ENCODE measurements around the gene TAF13. TPM values are rescaled to one million over a fixed set of nuclear protein-coding genes. Genes with fewer than 3 reads are reported as not detected.
A peak's percentile ranks its signal among the peaks of the same experiment; 100 is the strongest.

TAF13 gene
- total and polyA plus RNA-seq, 9 of the 15 experiments (the other 6 are each of a cell fraction or from before 2014, with no cell fraction given): 14.9 to 77.2 (median 38.7) TPM

- TF ChIP-seq, protein P1, sequence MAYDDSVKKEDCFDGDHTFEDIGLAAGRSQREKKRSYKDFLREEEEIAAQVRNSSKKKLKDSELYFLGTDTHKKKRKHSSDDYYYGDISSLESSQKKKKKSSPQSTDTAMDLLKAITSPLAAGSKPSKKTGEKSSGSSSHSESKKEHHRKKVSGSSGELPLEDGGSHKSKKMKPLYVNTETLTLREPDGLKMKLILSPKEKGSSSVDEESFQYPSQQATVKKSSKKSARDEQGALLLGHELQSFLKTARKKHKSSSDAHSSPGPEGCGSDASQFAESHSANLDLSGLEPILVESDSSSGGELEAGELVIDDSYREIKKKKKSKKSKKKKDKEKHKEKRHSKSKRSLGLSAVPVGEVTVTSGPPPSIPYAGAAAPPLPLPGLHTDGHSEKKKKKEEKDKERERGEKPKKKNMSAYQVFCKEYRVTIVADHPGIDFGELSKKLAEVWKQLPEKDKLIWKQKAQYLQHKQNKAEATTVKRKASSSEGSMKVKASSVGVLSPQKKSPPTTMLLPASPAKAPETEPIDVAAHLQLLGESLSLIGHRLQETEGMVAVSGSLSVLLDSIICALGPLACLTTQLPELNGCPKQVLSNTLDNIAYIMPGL (CRISPR knock-in tag; IDR thresholded peaks at IDR 0.05): 0 out of 2 replicates have a peak, but pooled peaks have one; percentile 30
- TF ChIP-seq, protein P2, sequence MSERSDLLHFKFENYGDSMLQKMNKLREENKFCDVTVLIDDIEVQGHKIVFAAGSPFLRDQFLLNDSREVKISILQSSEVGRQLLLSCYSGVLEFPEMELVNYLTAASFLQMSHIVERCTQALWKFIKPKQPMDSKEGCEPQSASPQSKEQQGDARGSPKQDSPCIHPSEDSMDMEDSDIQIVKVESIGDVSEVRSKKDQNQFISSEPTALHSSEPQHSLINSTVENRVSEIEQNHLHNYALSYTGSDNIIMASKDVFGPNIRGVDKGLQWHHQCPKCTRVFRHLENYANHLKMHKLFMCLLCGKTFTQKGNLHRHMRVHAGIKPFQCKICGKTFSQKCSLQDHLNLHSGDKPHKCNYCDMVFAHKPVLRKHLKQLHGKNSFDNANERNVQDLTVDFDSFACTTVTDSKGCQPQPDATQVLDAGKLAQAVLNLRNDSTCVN (CRISPR knock-in tag; IDR thresholded peaks at IDR 0.05): no peak
- TF ChIP-seq MEF2D (tag; conservative IDR thresholded peaks at IDR 0.05; ENCODE audit: low read depth): no peak
- no peak for TF ChIP-seq TCF3 (CRISPR knock-in tag; IDR thresholded peaks at IDR 0.05)
- no peak for TF ChIP-seq ZNF174 (CRISPR knock-in tag; IDR thresholded peaks at IDR 0.05)
- no peak for TF ChIP-seq ZNF212 (CRISPR knock-in tag; IDR thresholded peaks at IDR 0.05)
- TF ChIP-seq E2F8 (IDR thresholded peaks at IDR 0.05; ENCODE audit: low read depth, partially characterized antibody): peak; percentile 87
- TF ChIP-seq, protein P3, sequence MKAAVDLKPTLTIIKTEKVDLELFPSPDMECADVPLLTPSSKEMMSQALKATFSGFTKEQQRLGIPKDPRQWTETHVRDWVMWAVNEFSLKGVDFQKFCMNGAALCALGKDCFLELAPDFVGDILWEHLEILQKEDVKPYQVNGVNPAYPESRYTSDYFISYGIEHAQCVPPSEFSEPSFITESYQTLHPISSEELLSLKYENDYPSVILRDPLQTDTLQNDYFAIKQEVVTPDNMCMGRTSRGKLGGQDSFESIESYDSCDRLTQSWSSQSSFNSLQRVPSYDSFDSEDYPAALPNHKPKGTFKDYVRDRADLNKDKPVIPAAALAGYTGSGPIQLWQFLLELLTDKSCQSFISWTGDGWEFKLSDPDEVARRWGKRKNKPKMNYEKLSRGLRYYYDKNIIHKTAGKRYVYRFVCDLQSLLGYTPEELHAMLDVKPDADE (conservative IDR thresholded peaks at IDR 0.05; ENCODE audit: control insufficient read depth, low read depth, low read length): peak; percentile 97
- no peak for TF ChIP-seq CBX8 (IDR thresholded peaks at IDR 0.05; ENCODE audit: borderline replicate concordance, extremely low read depth, low read depth, low read length, poor library complexity, severe bottlenecking)
- no peak for TF ChIP-seq ZNF57 (CRISPR knock-in tag; IDR thresholded peaks at IDR 0.05)
- no peak for TF ChIP-seq FIP1L1 (IDR thresholded peaks at IDR 0.05; ENCODE audit: low read depth, low read length, poor library complexity, severe bottlenecking)
- TF ChIP-seq, protein P4, sequence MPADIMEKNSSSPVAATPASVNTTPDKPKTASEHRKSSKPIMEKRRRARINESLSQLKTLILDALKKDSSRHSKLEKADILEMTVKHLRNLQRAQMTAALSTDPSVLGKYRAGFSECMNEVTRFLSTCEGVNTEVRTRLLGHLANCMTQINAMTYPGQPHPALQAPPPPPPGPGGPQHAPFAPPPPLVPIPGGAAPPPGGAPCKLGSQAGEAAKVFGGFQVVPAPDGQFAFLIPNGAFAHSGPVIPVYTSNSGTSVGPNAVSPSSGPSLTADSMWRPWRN (IDR thresholded peaks at IDR 0.05; ENCODE audit: low read depth): 0 out of 2 replicates have a peak, but pooled peaks have one; percentile 9
- no peak for TF ChIP-seq FOXK1 (CRISPR knock-in tag; IDR thresholded peaks at IDR 0.05; ENCODE audit: borderline replicate concordance)
- TF ChIP-seq TARDBP (IDR thresholded peaks at IDR 0.05): no peak; the same call in 1 of the 2 replicates
- TF ChIP-seq PTRF (tag; IDR thresholded peaks at IDR 0.05): no peak
- TF ChIP-seq POLR3A (IDR thresholded peaks at IDR 0.05; ENCODE audit: borderline replicate concordance, extremely low read depth, insufficient read depth, insufficient read length): no peak
Measured at GRCh38 chr1:109075531-109076490, at the start of gene TAF13 (continued).
